Activated T-cell treated with anti-CD3 and anti-CD28 coated beads for 1 hour (primary cell): Measurements from ENCODE around the gene LIF.
A peak's percentile ranks its signal among the peaks of the same experiment; 100 is the strongest.

ENCODE experiments used
- DNase-seq: peaks from one replicate; pipeline ENCODE4 v3.0.0-alpha.2; 2020; ENCODE audit warnings: low read depth

LIF gene

DNA sequence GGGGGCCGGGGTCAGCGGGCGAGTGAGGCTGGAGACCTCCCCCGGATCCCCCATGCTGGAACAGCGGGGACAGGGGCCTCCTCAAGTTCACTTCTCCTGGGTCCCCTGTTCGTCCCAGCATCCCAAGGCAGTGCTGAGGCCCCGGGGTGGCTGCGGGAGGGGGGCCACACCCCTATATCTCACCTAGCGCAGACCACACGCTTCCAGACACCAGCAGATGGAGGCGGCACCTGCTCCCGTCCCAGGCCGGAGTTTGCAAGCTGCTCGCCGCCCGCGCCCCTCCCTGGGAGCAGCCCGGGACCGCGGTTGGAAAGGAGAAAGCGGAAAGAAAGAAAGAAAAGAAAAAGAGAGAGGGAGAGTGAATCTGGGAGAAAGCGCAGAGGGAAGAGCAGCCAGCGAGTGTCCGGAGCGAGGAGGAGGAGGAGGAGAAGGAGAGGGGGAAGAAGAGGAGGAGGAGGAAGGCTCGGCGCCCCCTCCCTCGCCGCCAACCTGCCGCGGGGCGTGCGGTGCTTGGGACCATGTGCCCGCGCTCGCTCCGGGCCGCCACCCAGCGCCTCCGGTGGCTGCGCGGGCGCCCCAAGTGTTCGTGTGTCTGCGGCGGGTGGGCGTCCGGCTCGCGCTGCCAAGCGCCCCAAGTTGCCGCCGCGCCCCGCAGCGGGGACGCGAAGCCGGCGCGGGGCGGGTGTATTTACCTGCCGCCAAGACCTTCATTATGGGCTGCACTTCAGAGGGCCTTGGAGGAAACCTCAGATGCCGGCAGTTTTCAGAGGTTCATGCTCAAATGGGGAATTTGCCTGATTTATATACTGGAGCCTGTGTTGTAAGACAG lies at the start of gene LIF:
LIF (minus strand) TSS at position 775 of the 829 bp plus-strand sequence; CDS start at position 711, 64 bp downstream.
- peak; percentile 29 for DNase-seq

DNA sequence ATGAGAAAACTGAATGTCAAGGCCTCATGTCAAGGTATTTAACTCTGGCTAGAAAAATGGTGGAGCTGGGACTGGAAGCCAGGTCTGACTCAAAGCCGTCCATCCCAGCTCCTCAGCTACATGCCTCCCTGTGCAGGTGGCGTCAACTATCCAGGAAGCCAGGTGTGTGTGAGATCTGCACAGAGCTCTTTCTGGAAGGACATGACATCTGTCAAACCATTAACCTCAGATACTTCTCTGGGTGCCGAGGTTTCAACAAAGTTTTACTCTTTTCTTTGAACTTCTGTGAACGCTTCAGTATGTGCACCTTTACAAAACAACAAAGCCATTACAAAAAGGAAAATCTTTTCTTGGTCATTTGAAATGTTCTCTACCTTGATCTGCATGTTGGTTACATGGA lies 49.8 kb upstream of the LIF start:
- DNase-seq = no peak

DNA sequence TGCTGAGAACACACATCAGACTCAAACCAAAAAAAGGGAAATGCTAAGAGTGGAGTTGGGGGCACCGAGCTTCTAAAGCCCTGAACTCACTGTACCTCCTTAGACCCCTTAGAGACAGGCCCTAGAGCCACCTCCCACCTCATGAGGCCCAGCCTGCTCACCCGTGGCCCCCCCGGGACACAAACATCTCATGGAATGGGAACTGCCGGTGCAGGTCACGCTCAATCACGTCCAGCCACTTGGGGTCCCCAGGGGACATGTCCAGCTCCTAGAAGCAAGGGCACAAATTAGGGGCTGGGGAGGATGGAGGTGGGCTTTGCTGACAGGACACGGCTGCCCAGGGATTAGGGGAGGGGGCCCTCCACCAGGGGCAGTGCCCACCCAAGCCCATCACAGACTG lies 49.0 kb upstream of the LIF start:
- no peak for DNase-seq

DNA sequence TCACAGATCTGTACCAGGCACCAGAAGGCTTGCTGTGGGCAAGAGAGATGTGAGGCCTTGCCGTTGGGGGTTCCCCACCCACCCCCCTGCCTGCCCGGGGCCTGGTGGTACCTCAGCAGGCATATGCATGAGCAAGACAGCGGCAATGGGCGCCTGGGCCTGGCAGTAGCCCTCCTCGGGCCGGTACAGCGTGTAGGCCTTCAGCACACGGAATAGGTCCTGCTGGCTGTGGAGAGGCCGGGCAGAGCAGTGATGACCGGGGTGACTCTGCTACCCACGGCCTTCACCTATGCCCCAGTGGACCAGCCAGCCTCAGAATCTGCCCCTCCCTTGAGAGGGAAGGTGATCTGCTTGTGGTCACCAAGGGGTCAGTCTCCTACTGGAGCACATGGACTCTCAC lies 48.3 kb upstream of the LIF start:
- no peak for DNase-seq

DNA sequence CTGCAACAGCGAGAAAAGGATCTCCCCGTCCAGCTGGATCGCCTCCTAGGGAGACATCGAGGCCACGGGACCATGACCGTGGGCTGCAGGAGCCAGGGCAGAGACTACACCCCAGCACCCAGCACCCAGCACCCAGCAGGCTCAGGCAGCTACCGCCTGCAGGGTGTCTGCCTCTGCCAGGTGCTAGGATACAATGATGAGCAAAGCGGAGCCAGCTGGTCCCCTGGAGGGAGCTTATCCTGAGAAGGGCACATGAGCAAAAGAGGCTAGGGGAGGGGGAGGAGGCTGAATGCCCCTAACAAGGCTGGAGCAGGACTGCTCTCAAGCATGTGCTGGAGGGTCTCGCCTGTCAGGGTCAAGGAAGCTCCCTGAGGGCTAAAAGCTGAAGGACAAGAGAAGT lies 47.5 kb upstream of the LIF start:
- DNase-seq = no peak

DNA sequence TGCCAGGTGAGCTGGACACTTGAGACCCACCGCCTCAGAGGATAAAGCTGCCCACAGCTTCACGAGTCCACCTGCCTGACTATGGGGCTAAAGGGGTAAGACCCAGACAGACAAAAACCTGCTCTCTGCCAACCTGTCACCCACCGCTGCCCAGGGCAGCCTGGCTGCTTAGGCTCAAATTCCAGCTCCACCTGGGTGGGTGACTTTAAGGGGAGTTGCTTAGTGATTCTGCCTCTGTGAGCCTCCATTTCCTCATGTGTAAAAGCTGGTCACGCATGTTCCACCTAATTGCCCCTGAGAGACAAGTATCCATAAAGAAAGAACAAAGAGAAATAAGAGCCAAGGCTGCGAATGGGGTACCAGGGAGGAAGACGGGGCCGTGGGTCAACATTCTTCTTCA lies 46.5 kb upstream of the LIF start:
- DNase-seq = no peak

DNA sequence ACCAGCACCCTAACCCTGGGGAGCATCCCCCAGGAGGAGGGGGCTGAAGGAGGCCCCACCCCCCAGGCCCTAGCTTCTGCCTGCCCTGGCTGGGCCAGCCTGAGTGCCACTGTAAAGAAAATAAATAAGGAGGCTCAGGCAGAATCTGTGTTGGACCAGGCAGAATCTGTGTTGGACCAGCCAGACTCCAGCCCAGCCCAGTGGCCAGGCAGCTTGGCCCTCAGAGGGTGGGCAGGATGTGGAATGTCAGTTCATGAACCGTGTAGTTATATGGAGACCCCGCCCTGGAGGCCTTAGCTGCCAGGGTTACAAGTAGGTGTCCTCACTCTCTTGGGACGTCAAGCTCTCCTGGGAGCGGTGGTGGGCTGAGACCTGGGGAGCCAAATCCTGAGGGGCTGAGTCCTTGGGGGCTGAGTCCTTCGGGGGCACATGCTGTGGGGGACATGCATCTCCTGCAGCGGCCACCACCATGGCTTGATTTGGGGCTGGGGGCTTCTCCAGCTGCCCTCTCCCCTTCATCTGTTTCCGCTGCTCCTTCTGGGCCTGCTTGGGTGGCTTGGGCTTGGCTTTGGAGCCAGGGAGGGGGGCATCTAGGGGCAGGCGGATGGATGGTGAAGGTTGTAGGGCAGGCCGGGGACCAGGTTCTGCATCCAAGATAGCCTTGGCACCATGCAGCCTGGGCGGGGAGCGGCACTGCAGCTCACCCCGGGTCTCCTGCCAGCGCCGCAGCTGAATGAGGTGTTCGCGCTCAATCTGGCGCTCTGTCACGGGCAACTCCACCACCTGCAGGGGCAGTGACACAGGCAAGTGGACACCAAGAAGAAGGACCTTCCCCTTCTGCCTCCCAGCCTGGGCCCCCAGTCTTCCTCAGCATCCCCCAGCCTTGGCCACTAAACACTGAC lies 45.8 kb upstream of the LIF start:
- DNase-seq = no peak

DNA sequence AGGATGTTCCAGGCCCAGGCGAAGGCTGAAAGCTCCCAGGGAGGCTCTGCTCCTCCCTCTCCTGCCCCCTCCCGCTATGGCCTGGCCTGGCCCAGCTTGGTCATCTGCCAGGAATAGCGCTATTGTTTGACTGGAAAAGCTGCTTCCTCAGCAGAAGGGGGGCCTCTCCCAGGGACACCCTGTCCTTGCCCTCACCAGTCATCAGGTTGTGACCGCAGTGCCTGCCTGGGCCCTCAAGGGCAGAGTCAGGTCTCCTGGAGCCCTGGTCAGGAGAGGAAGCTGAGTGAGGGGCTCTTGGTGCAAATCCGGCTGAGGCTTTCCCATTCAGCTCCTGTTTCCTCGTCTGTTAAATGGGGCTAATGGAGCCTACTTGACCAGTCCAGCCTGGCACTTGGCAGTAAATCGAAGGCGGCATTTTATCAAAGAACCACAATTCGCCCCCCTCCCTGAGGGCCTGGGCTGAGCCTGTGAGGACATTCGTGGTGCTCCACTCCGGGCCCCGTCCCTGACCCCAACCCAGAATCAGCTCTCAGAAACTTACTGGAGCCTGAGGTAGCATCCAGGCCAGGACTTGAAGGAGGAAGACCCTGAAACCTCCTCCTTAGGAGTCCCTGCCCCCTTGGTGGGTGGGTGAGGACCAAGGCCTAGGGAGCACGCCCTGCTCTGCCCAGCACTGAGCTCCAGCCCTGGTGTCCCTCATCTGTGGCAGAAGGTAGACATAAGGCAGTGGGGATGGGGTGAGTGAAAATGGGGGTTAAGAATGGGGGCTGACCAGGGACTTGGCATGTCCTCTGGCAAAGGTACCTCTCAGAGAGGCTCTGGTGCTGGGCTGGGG lies 44.7 kb upstream of the LIF start:
- no peak for DNase-seq

DNA sequence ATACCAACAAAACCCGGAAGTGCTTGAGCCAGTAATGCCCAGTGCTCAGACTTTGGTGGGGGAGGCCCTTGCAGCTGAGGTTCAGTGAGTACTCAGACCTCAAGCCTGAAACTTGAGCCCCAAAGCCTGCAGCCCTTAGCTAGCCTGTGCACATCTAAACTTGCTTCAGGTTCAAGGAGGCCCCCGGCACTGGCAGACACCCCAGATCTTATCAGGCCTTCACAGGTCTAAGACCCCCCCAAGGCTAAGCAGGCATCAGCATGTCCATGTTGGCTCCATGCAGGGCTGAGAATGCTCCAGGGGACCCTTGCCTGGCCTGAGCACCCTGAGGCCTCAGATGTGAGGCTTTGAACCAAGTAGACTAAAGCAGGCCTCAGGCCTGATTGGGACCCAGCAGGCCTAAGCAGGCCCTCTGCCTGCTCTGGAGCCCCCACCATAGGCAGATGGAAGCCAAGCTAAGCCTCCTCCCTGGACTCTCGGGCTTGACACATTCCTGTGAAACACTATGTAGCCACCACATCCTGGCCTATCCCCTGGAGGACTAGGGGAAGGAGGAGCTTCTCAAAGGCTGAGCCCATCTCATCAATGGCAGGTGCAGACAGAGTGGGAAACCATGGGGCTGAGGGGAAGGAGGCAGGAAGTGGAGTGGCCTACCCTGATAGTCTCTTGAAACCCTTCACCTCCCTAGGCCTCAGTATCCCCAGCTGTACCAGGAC lies 43.9 kb upstream of the LIF start:
- no peak for DNase-seq

DNA sequence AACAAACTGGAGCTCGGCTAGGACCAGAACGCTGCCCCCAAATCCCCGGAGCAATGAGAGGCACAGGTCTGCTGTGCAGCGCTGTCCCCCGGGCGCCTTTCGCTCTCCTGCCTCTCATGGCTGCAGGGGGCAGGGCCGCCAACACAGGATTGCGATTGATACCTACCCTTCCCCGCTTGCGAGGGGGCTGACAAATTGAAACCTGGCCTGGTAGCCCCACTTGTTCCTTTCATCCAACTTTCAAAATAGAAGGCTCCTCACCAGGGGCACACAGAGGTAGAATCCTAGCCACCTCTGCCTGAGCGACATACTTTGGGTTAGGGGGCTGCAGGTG lies 43.4 kb upstream of the LIF start:
- no peak for DNase-seq

DNA sequence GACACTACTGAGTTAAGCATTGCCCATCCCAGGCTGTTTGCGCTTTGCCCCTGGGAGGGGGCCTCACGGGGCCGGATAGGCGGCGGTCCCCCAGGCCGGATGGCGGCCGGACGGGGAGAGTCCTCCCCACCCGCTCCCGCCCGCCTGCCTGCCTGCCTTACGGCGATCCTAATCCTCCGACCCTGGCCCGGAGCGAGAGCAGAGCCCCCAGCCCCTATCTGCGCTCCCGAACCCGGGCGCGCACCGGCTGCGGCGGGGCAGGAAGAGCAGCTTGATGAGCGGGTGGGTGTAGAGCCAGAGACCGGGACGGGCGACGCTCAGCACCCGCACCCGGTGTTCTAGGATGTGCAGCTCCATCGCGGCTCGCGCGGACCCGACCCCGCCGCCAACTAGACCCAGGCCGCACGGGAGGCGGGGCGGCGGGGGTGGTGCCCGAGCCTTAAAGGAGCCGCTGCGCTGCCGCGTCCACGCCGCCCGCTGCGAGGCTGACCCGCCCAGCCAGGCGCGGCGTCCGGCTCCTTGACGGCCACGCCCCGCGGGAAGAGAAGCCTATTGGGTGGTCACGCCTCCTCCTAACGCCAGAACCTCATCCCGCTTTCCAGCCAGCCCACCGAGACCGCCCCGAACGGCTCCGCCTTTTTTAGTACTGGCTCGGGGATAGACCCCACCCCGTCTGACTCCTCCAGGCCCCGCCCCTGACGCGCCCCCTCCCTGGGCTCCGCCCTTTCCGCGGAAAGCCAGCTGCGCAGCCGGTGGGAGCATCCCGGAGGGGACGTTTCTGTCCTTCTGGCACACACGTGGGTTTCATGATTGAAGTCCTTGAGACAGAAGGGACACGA lies 42.8 kb upstream of the LIF start, which contains the start of gene CASTOR1:
CASTOR1 (minus strand) TSS at position 365 of the 839 bp plus-strand sequence; CDS start at position 357, 8 bp downstream.
- DNase-seq = peak; percentile 84

DNA sequence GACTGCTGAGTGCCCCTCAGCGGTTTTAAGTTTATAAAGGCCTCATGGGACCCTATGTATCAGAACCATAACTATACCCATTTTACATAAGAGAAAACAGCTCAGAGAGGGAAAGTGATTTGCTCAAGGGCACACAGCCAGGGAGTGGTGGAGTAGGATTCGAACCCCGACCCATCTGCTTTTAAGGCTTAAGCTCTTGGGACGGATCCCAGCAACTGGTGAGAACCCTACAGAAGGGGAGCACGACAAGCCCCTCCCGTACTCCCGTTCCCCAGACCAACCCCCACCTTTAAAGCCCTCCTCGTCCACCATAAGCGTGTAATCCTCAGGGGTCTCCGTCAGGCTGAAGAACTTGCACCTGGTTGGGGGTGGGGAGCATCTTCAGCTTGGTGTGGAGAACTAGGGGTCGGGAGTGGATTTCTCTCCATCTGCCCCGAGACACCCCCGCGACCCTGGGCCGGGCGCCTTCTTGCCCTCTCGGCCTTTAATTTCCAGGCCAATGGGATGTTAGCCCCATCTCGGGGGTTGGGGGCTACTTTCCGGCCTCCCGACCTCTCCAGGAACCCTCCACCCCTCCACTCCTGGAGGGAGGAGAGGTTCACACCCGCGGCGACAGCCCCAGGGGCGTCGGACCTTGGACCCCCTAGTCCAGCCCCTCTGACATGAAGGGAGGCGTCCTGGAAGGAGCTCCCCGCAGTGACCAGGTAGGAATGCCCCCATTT lies 42.0 kb upstream of the LIF start:
- no peak for DNase-seq

DNA sequence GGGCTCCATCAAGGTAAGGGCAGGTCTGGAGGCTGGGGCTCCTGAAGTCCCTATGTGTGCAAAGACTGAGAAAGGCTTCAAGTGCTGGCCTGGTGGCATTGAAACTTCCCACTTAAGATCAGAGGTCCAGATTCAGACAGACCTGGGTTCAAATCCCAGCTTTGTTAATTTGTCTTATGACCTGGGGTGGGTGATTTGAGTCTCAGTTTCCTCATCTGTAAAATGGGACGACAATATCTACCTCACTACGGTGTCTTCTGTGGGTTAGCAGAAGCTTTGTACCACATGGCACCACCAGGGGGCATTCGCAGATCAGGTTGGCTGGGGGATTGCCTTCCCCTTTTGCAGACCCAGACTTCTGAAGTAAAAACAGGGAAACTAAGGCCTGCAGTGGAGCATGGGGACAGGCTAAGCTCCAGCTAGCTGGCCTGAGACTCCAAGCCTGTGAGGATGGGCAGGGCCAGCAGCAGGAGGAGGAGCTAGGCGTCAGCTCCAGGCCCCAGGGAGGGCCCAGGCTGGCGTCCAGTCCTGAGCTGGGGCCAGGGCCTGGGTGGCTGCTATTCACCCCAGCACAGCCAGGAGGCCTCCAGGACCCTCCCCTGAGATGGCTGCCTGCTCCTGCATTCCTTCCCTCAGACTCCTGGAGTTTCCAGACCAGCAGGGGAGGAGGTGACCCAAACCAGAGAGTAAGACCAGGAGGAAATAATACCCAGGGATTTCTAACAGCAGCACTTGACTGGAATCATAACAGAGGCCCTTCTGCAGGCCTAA lies 41.3 kb upstream of the LIF start:
- DNase-seq = peak; percentile 88

DNA sequence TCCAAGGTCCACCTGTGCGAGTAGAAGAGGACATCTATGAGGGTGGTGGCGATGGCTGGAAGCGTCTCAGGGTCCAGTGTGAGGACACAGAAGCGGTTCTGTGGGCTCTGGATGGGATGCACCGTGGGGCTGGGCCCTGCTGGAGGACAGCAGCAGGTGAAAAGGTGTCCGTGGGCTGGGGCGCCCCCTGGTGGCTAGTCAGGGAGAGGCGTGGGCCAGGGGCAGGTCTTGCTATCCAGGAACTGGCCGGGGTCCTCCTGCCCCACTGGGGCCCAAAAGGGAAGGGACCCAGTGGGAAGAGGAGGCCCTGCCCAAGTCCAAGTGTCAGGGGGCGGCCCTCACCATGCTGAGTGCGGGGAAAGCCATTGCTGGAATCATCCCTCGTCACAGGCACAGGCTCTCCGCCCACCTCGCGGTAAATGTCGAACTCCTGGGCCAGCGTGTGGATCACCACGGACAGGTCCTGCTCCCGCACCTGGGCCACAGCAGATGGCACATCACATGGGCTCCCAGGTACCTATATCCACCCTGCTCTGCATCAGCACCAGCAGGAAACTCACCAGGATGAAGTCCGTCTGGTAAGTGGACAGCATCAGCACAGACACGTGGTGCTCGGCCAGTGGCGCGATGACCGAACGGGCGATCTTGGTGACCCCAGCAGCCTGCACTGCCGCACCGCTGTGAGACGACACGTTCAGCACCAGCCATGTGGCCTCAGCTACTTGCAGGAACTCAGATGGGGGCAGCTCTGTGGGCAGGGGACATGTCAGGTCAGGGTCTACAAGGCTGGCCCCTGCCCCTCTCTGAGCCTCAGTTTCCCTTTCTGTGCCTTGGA lies 40.5 kb upstream of the LIF start:
- peak; percentile 88 for DNase-seq

DNA sequence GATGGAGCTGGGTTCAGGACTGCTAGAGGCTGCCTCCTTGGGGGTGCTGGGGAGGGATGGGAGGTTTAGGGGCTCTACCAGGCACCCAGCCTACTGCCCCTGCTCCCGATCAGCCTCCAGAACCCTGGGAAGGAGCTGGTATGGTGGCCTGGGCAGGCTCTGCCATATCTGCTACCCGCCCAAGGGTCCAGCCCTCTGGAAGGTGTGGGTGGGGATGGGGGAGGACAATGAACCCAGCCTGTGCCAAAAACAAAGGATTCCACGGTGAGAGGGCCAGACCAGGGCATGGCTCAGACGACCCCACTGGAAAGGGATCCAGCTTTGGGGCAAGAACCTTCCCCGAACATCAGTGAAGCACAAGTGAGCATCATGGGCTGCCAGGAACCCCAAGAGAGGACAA lies 39.8 kb upstream of the LIF start:
- no peak for DNase-seq

DNA sequence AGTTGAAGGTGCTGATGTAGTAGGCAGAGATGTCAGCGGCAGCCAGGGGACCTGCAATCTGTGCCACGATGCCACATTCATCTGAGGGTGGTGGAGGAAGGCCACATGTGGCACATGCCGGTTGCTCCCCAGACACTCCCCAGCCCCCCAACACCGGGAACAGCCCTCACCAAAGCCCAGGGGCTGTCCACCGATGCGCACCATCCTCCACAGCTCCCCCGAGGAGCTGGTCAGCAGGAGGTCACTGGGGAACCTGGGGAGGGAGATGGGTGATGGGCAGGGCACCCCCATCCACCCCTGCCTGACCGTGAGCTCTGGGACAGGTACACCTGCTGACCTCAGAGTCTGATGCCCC lies 39.3 kb upstream of the LIF start:
- no peak for DNase-seq

DNA sequence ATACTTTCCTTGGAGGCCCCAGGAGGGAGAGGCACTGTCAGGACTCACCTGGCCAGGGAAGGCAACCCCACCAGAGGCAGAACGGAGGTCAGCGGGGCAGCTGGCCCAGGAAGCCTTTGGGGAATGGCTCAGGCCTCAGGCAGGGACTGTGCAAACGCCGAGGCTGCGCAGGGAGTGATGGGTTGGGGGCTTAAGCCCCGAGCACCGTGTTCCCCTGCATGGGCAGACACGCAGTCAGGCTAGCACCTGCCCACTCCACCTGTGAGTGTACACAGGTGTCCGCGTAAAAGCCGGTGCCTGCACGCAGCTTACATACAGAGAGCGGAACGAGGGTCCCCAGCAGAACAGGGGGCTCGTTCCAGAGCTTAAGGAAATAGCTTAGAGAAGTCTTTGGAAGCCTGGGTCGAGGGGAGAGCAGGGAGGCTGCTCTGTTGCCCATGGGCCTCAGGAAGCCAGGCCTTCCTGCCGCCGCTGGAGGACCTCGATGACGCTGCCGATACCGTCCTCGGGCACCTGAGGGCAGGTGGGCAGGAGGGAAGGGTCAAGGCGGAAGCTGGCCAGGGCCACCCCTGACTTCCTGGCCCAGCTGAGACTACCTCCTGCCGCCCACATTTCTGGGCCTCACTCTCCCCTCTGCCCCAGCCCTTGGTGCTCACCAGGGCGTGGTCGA lies 38.8 kb upstream of the LIF start:
- no peak for DNase-seq

DNA sequence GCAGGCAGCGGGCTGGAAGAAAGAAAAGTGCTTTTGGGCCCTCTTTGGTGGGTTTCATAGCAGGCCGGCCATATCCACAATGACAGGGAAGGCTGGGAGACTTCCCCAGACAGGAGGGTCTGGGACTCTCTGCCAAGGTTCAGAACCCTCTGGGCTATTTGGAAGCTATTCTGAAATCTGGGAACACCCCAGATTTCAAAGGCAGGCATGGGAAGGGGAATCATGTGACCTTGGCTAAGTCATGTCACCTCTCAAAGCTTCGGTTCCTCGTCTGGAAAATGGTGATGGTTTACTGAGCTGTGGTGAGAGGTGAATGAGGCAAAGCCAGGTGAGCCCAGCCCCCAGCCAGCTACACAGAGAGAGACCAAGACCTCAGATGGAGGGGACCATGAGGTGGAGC lies 38.1 kb upstream of the LIF start:
- DNase-seq = no peak
